Activated CD8-positive, alpha-beta T cell treated with anti-CD3 and anti-CD28 coated beads for 36 hours (primary cell): ENCODE results near the gene SLC41A1. TPM values are rescaled to one million over a fixed set of nuclear protein-coding genes. Genes with fewer than 3 reads are reported as not detected.

Experiments
- ATAC-seq: fragments of 200-7000 bp; cut with Tn5 transposase; one replicate; pipeline ENCODE4 v1.10.0; 2021; ENCODE audit warnings: mild to moderate bottlenecking, moderate library complexity
- CTCF ChIA-PET: fragments of 350-600 bp; sonication (Branson Sonifier 250); formaldehyde crosslinking; loops from one replicate; lab custom pipeline; 2021; ENCODE audit warnings: antibody characterized with exemption; lab: Charles Lee
- POLR2A ChIA-PET: fragments of 350-600 bp; sonication (Branson Sonifier 250); formaldehyde crosslinking; loops from one replicate; lab custom pipeline; 2021; ENCODE audit warnings: antibody characterized with exemption; lab: Charles Lee
- DNase-seq: peaks from one replicate; pipeline ENCODE4 v3.0.0-alpha.2; 2020
- H3K27ac Mint-ChIP-seq: one replicate; pipeline ENCODE4 v1.8.0; 2021; ENCODE audit warnings: mild to moderate bottlenecking, mixed read lengths
- H3K27me3 Mint-ChIP-seq: one replicate; pipeline ENCODE4 v1.8.0; 2021; ENCODE audit warnings: mixed read lengths
- H3K36me3 Mint-ChIP-seq: one replicate; pipeline ENCODE4 v1.8.0; 2021; ENCODE audit warnings: low read depth, mixed read lengths
- H3K4me1 Mint-ChIP-seq: one replicate; pipeline ENCODE4 v1.8.0; 2021; ENCODE audit warnings: low read depth, mixed read lengths
- H3K4me3 Mint-ChIP-seq: one replicate; pipeline ENCODE4 v1.8.0; 2021; ENCODE audit warnings: mild to moderate bottlenecking, moderate library complexity, mixed read lengths
- H3K9me3 Mint-ChIP-seq: one replicate; pipeline ENCODE4 v1.8.0; 2021; ENCODE audit warnings: mixed read lengths
- intact Hi-C: fragments of 100-400 bp; cut with micrococcal nuclease; formaldehyde crosslinking; loops from one replicate; pipeline ENCODE4 v1.10.0; 2022
- total RNA-seq, 2 experiments: library from RNA; stranded (reverse); gene quantifications; one replicate each; pipeline ENCODE4 v1.2.3, GENCODE V29; 2021
- TF ChIP-seq, protein P1 (sequence below): fragments of 200-600 bp; IDR thresholded peaks from one replicate; pipeline ENCODE4 v1.8.0; 2022; ENCODE audit warnings: antibody characterized with exemption, mild to moderate bottlenecking

Gene SLC41A1
- total RNA-seq, 2 experiments from 2014 or later = 33.6 to 35.3 TPM

GRCh38 chr1:205842229-205842628, 29.2 kb upstream of the SLC41A1 start:
- Mint-ChIP-seq H3K27me3 (no peaks in the 10 kb centered on the region), H3K9me3 (no peaks in the 10 kb centered on the region), H3K36me3 (no peaks in the 10 kb centered on the region), H3K27ac (no peak overlapping the region), H3K4me1 (peaks cover 2% of the 10 kb centered on the region), H3K4me3 (no peak overlapping the region)
- TF ChIP-seq, protein P1, sequence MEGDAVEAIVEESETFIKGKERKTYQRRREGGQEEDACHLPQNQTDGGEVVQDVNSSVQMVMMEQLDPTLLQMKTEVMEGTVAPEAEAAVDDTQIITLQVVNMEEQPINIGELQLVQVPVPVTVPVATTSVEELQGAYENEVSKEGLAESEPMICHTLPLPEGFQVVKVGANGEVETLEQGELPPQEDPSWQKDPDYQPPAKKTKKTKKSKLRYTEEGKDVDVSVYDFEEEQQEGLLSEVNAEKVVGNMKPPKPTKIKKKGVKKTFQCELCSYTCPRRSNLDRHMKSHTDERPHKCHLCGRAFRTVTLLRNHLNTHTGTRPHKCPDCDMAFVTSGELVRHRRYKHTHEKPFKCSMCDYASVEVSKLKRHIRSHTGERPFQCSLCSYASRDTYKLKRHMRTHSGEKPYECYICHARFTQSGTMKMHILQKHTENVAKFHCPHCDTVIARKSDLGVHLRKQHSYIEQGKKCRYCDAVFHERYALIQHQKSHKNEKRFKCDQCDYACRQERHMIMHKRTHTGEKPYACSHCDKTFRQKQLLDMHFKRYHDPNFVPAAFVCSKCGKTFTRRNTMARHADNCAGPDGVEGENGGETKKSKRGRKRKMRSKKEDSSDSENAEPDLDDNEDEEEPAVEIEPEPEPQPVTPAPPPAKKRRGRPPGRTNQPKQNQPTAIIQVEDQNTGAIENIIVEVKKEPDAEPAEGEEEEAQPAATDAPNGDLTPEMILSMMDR = no peak
- ChIA-PET POLR2A (no interaction called here), CTCF (interaction anchor here (1.1 kb wide), 1 partner anchor 188 kb away, joined by 3 read pairs; no protein-coding TSS in a partner anchor)
- intact Hi-C loops = no loop called here
- ATAC-seq (no peak), DNase-seq (no peak)

DNA sequence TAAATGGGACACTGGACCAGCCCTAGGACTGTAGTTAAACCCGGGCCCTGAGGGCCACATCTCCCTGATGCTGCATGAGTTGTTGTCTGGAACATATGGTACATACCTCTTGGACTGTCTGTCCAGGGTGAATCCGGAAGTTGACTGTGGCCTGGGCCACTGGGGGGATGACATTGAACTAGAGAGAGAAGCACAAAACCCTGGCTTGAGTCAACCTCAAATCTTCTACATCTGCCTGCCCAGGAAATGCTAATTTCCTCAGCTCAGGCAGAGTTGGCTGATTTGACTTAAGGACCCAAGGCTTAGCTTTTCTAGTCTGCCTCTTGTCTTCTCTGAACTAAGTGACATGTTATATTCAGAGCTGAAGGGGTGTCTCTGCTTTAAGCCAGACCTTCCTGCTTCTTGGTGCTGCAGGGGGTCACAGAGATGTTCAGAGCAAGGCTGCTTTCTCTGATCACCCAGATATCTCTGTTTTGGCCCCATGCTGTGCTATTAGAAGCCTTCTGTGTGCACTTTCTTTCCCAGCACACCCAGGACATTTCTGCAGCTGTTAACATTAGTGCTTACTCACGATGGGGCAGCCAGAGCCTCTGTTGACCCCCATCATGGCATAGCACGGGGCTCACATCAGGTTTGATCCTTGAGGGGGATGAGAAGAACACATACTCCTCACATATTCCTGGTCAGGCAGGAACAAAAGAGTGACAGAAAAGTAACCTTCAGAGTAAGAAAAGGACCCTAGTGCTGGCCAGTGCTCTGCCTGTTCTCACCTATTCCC, 27.3 kb upstream of the SLC41A1 start:
- ChIA-PET POLR2A (no interaction called here), CTCF (no interaction called here)
- DNase-seq (no peak), ATAC-seq (no peak)
- no peaks in the 10 kb centered on the region for H3K27me3 Mint-ChIP-seq
- peaks cover 2% of the 10 kb centered on the region for H3K4me1 Mint-ChIP-seq
- H3K9me3 Mint-ChIP-seq = no peaks in the 10 kb centered on the region
- no peaks in the 10 kb centered on the region for H3K36me3 Mint-ChIP-seq
- no peak overlapping the region for H3K27ac Mint-ChIP-seq
- intact Hi-C loops = no loop called here
- H3K4me3 Mint-ChIP-seq = no peak overlapping the region
- TF ChIP-seq, protein P1 = no peak

GRCh38 chr1:205837382-205837970, 24.5 kb upstream of the SLC41A1 start:
- no peak overlapping the region for H3K4me3 Mint-ChIP-seq
- no peaks in the 10 kb centered on the region for H3K4me1 Mint-ChIP-seq
- TF ChIP-seq, protein P1 = no peak
- H3K27ac Mint-ChIP-seq = no peak overlapping the region
- ChIA-PET POLR2A (no interaction called here), CTCF (interaction anchor here (1.0 to 1.3 kb wide), 3 partner anchors 11 to 180 kb away, joined by 4 to 5 read pairs (median 5); no protein-coding TSS in a partner anchor)
- ATAC-seq = no peak
- no peak for DNase-seq
- no peaks in the 10 kb centered on the region for H3K27me3 Mint-ChIP-seq
- no peaks in the 10 kb centered on the region for H3K9me3 Mint-ChIP-seq
- intact Hi-C loops = no loop called here
- H3K36me3 Mint-ChIP-seq = no peaks in the 10 kb centered on the region

DNA sequence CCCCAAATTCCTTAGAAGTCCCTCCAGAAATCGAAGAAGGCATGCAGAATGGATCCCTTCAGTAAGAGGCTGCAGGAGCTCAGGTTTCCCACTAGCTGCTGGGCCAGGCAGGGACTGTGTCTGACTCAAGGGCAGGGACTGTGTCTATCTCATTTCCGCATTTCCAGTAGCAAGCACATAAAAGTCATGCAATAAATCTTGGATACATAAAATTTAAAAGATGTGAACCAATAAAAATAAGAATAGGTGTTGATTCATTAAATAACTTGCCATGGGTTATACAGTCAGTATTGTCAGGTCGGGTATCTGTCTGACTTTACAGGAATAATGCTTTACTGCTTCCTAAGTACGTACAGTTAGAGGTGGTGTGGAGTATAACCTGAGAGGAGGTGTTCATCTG, 21.8 kb upstream of the SLC41A1 start:
- Mint-ChIP-seq H3K4me3 (no peak overlapping the region), H3K27ac (no peak overlapping the region), H3K27me3 (no peaks in the 10 kb centered on the region), H3K36me3 (no peaks in the 10 kb centered on the region), H3K4me1 (no peaks in the 10 kb centered on the region), H3K9me3 (no peaks in the 10 kb centered on the region)
- TF ChIP-seq, protein P1 = no peak
- no peak for DNase-seq
- intact Hi-C loops = no loop called here
- ATAC-seq = no peak
- ChIA-PET POLR2A (no interaction called here), CTCF (no interaction called here)

GRCh38 chr1:205832326-205832751, 19.3 kb upstream of the SLC41A1 start:
- no peak overlapping the region for H3K27ac Mint-ChIP-seq
- TF ChIP-seq, protein P1 = no peak
- H3K4me1 Mint-ChIP-seq = no peaks in the 10 kb centered on the region
- no peaks in the 10 kb centered on the region for H3K36me3 Mint-ChIP-seq
- no peaks in the 10 kb centered on the region for H3K27me3 Mint-ChIP-seq
- ATAC-seq = no peak
- intact Hi-C loops = no loop called here
- H3K4me3 Mint-ChIP-seq = no peak overlapping the region
- POLR2A ChIA-PET = no interaction called here
- CTCF ChIA-PET = no interaction called here
- H3K9me3 Mint-ChIP-seq = no peaks in the 10 kb centered on the region
- no peak for DNase-seq
